Transverse colon (tissue), 4 donors: ENCODE results near the gene CACNA2D4. TPM values are rescaled to one million over a fixed set of nuclear protein-coding genes. Genes with fewer than 3 reads are reported as not detected.

Source experiments
- DNase-seq: peaks from one replicate; pipeline ENCODE4 v3.0.0-alpha.2; 2019
- H3K27ac ChIP-seq, 4 donors: fragments of 200-600 bp; sonication (generic); 2 replicates each; pipeline ENCODE4 v1.5.1; 2016 to 2018; ENCODE audit warnings: inconsistent platforms in 4 of 4
- H3K27me3 ChIP-seq: fragments of 200-600 bp; sonication (generic); 2 replicates; pipeline ENCODE4 v1.5.1; 2017; ENCODE audit warnings: inconsistent platforms
- H3K36me3 ChIP-seq, 4 donors: fragments of 200-600 bp; sonication (generic); 2 replicates each; pipeline ENCODE4 v1.5.1; 2017 to 2019; ENCODE audit warnings: inconsistent platforms in 4 of 4
- H3K4me1 ChIP-seq, 4 donors: fragments of 200-600 bp; sonication (generic); 2 replicates each; pipeline ENCODE4 v1.5.1; 2017 to 2020; ENCODE audit warnings: inconsistent platforms in 4 of 4
- H3K4me3 ChIP-seq, 4 donors: fragments of 200-600 bp; sonication (generic); 1 replicate in 1 of 4; 2 replicates in 3 of 4; pipeline versions ENCODE4 v1.5.1 to v1.6.1; 2017 to 2019; ENCODE audit warnings: inconsistent platforms in 4 of 4
- H3K9me3 ChIP-seq, 2 donors: fragments of 200-600 bp; sonication (generic); 2 replicates each; pipeline ENCODE4 v1.5.1; 2017 to 2019; ENCODE audit warnings: inconsistent platforms in 2 of 2
- EP300 ChIP-seq: sonication (generic); formaldehyde crosslinking; IDR thresholded peaks from one replicate; pipeline ENCODE4 v1.6.1; 2017; ENCODE audit warnings: antibody characterized with exemption, low read depth
- POLR2A ChIP-seq: fragments of 450-650 bp; IDR thresholded peaks from one replicate; pipeline ENCODE4 v1.6.1; 2016; ENCODE audit warnings: antibody characterized with exemption, mild to moderate bottlenecking, moderate library complexity
- POLR2AphosphoS5 ChIP-seq, 3 donors: sonication (generic); formaldehyde crosslinking; IDR thresholded peaks; one replicate each; pipeline ENCODE4 v1.6.1; 2016; ENCODE audit warnings: antibody characterized with exemption in 3 of 3
- WGBS, 2 donors: methylation state at CpG; one replicate each; pipeline ENCODE4 v1.1.5; 2018; ENCODE audit warnings: low coverage in 1 of 2; 5-methylcytosine and 5-hydroxymethylcytosine counted together
- in situ Hi-C, 4 donors: fragments of 200-750 bp; cut with MboI; loops; one replicate each; pipeline versions ENCODE4 v1.15.0 to v1.15.1; 2017; ENCODE audit warnings: low sequenced_read_pairs in 3 of 4, low pct_ligation_motif_present in 1 of 4, low pct_unique_long_range_greater_than_20kb in 1 of 4
- intact Hi-C: fragments of 100-400 bp; cut with DNase I; formaldehyde crosslinking; loops from one replicate; pipeline ENCODE4 v1.15.1; 2023; ENCODE audit warnings: low total_unique reads
- total RNA-seq, 4 donors: library from RNA; depleted of rRNA; stranded (reverse); fragments of >200 nt; gene quantifications; one replicate each; pipeline ENCODE4 v1.1.0, GENCODE V29; 2016
- TF ChIP-seq, protein P1 (sequence below), 5 experiments: fragments of 200-600 bp in 3 of 5; fragments of 450-650 bp in 2 of 5; sonication (generic) in 3 of 5; IDR thresholded peaks; 1 replicate in 2 of 5; 2 replicates in 3 of 5; pipeline ENCODE4 v1.5.1; 2016 to 2017; ENCODE audit warnings: antibody characterized with exemption in 5 of 5, inconsistent platforms in 3 of 5, mild to moderate bottlenecking in 2 of 5, moderate library complexity in 1 of 5

CACNA2D4 gene
- total RNA-seq, 4 donors from 2014 or later: 6.5 to 22.8 (median 7.2) TPM; not detected in 1

DNA sequence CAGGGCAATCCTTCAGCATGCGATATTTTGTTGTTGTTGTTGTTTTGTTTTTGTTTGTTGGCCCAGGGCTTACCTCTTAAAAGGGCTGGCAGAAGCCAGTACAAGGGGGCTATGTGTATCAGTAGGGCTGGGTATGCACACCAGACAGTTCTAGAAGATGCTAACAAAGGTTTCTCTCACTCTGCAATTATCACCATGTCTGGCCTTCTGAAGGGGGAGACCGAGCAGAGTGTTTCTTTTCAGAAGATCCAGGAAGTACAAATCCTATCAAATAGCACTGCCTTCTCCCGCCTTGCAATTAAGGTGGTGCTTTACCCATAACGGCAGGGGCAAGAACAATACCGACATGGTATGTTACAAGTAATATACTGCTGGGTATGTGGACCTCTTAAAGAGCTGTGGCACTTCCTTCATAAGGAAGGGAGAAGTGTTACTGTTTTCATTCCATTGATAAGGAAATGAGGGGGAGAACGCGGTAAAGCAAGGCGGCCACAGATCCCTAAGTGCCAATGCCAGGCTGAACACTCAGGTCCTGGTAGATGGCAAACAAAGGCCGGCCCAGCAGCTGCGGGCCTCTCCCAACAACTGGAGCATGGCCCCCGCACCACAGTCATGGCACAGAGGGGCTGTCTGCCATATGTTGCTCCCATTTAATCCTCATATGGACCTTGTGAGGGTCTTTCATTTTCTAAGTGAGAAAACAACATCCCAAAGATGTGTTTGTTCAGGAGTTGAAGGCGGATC is 19.2 kb upstream of the CACNA2D4 start:
- no peak overlapping the region for H3K4me3 ChIP-seq
- H3K9me3 ChIP-seq: no peaks in the 10 kb centered on the region
- DNase-seq: no peak
- H3K27me3 ChIP-seq: no peaks in the 10 kb centered on the region
- TF ChIP-seq EP300 (no peak), POLR2AphosphoS5 (IDR thresholded peaks at IDR 0.05) (no peak), POLR2A (no peak)
- TF ChIP-seq, protein P1, sequence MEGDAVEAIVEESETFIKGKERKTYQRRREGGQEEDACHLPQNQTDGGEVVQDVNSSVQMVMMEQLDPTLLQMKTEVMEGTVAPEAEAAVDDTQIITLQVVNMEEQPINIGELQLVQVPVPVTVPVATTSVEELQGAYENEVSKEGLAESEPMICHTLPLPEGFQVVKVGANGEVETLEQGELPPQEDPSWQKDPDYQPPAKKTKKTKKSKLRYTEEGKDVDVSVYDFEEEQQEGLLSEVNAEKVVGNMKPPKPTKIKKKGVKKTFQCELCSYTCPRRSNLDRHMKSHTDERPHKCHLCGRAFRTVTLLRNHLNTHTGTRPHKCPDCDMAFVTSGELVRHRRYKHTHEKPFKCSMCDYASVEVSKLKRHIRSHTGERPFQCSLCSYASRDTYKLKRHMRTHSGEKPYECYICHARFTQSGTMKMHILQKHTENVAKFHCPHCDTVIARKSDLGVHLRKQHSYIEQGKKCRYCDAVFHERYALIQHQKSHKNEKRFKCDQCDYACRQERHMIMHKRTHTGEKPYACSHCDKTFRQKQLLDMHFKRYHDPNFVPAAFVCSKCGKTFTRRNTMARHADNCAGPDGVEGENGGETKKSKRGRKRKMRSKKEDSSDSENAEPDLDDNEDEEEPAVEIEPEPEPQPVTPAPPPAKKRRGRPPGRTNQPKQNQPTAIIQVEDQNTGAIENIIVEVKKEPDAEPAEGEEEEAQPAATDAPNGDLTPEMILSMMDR (IDR thresholded peaks at IDR 0.05): no peak
- peak overlapping the region; percentile 83 to 91 (median 88) for H3K27ac ChIP-seq
- intact Hi-C loops: no loop called here
- H3K4me1 ChIP-seq: peaks cover 28 to 65% (median 51%) of the 10 kb centered on the region in 4 donors
- 29 to 60% methylated on average over 1 to 12 of the region's 12 CpGs for WGBS, 2 donors
- in situ Hi-C loops: loop anchor here (5.0 to 10.0 kb wide), 7 partner anchors 97 to 285 kb away; no protein-coding TSS in a partner anchor
- H3K36me3 ChIP-seq: peaks cover 0 to 10% (median 3%) of the 10 kb centered on the region in 4 donors

- peaks cover 32 to 75% (median 61%) of the 10 kb centered on the region in 4 donors for H3K4me1 ChIP-seq
- no peaks in the 10 kb centered on the region for H3K9me3 ChIP-seq
- DNase-seq: peak; percentile 87
- no peaks in the 10 kb centered on the region for H3K27me3 ChIP-seq
- TF ChIP-seq, protein P1 (IDR thresholded peaks at IDR 0.05): no peak
- peak; percentile 48 to 76 (median 64) for TF ChIP-seq POLR2AphosphoS5 (IDR thresholded peaks at IDR 0.05)
- TF ChIP-seq POLR2A: peak; percentile 75
- TF ChIP-seq EP300: no peak
- H3K36me3 ChIP-seq: peaks cover 0 to 8% (median 3%) of the 10 kb centered on the region in 4 donors
- H3K27ac ChIP-seq: peak overlapping the region; percentile 83 to 91 (median 88)
- intact Hi-C loops (no loop called here), in situ Hi-C loops (loop anchor here (5.0 to 10.0 kb wide), 7 partner anchors 98 to 284 kb away; no protein-coding TSS in a partner anchor)
- WGBS, 2 donors: 48 to 54% methylated on average over 13 to 25 of the region's 25 CpGs
- H3K4me3 ChIP-seq: peak overlapping the region in 2 of 4 donors; percentile 18 to 27
Measured at GRCh38 chr12:1936406-1937320, 18.2 kb upstream of the CACNA2D4 start.

DNA sequence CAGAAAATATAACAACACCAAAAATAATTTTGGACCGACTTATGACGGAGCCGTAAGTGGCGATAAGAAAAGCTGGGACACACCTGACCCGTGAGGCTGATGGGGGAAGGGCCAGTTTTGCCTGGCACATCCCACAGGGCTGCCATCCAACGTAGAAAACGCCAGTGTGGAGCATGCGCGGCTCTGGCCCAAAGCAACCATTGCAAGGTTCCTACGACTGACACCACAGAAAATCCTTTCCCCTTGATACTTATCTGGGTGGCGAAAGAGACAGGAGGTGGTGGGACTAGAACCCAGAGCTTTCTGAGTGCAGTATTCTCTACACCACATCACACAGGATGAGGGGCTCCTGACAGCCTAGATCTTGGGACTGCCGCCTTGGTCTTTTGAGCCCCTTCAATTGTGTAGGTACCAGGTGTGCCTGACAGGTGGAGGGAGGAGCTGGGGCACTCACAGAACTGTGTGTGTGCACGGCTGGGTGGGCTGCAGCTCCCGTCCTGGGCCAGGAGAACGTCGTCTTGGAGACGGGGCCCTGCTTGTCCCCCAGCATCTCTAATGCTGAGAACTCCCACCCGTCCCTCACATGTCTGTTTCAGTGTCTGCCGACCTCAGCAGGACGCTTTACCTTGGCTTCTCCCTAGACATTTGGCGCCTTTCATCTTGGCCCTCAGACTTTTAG is 17.4 kb upstream of the CACNA2D4 start:
- Histone ChIP-seq H3K4me3 (peak overlapping the region in 2 of 4 donors; percentile 18 to 27), H3K27ac (peak overlapping the region; percentile 83 to 91 (median 88)), H3K4me1 (peaks cover 32 to 75% (median 62%) of the 10 kb centered on the region in 4 donors), H3K9me3 (no peaks in the 10 kb centered on the region), H3K36me3 (no peaks in the 10 kb centered on the region), H3K27me3 (no peaks in the 10 kb centered on the region)
- in situ Hi-C loops: loop anchor here (5.0 to 10.0 kb wide), 7 partner anchors 99 to 284 kb away; no protein-coding TSS in a partner anchor
- WGBS, 2 donors: 52 to 70% methylated on average over 5 to 21 of the region's 21 CpGs
- no peak for TF ChIP-seq POLR2AphosphoS5 (IDR thresholded peaks at IDR 0.05)
- TF ChIP-seq POLR2A: no peak
- TF ChIP-seq, protein P1 (IDR thresholded peaks at IDR 0.05): no peak
- TF ChIP-seq EP300: no peak
- no peak for DNase-seq
- intact Hi-C loops: no loop called here
